Measurements from ENCODE around the gene PHF3.

The PHF3 gene

GRCh38 chr6:63724721-63725120, 89.1 kb downstream of the PHF3 start:
- Histone ChIP-seq H3F3A (ENCODE audit: low read depth) (no peaks in the 10 kb centered on the region), H3K4me2 (ENCODE audit: low read depth, low read length, poor library complexity, severe bottlenecking) (no peak overlapping the region), H3K79me2 (ENCODE audit: insufficient read depth, low read length) (no peaks in the 10 kb centered on the region), H3K9me2 (replicated peaks; ENCODE audit: low read depth, low read length) (no peaks in the 10 kb centered on the region), H3K27me3 (ENCODE audit: insufficient read depth, low read length, poor library complexity, severe bottlenecking) (no peaks in the 10 kb centered on the region), H4K20me1 (ENCODE audit: insufficient read depth, low read length, poor library complexity, severe bottlenecking) (no peaks in the 10 kb centered on the region), H2AFZ (ENCODE audit: low read length) (no peak overlapping the region), H3K4me1 (ENCODE audit: insufficient read depth, low read length, poor library complexity, severe bottlenecking) (peaks cover 7% of the 10 kb centered on the region), H3K9me3 (ENCODE audit: insufficient read depth, low read depth, low read length) (no peaks in the 10 kb centered on the region), H3K9ac (ENCODE audit: low read depth, low read length, poor library complexity, severe bottlenecking) (no peak overlapping the region), H3K4me3 (ENCODE audit: low read length, poor library complexity, severe bottlenecking) (no peak overlapping the region), H3K36me3 (ENCODE audit: insufficient read depth, low read length) (no peaks in the 10 kb centered on the region)
- TF ChIP-seq EZH2phosphoT487 (IDR thresholded peaks at IDR 0.05; ENCODE audit: borderline replicate concordance) (no peak), CTCF (conservative IDR thresholded peaks at IDR 0.05; ENCODE audit: low read length) (no peak)

- H3K4me3 ChIP-seq (ENCODE audit: low read length, poor library complexity, severe bottlenecking): no peak overlapping the region
- TF ChIP-seq CTCF (conservative IDR thresholded peaks at IDR 0.05; ENCODE audit: low read length) (no peak), EZH2phosphoT487 (IDR thresholded peaks at IDR 0.05; ENCODE audit: borderline replicate concordance) (no peak)
- no peaks in the 10 kb centered on the region for H3K9me2 ChIP-seq (replicated peaks; ENCODE audit: low read depth, low read length)
- H3K4me2 ChIP-seq (ENCODE audit: low read depth, low read length, poor library complexity, severe bottlenecking): no peak overlapping the region
- H4K20me1 ChIP-seq (ENCODE audit: insufficient read depth, low read length, poor library complexity, severe bottlenecking): no peaks in the 10 kb centered on the region
- no peaks in the 10 kb centered on the region for H3K9me3 ChIP-seq (ENCODE audit: insufficient read depth, low read depth, low read length)
- no peaks in the 10 kb centered on the region for H3K27me3 ChIP-seq (ENCODE audit: insufficient read depth, low read length, poor library complexity, severe bottlenecking)
- no peak overlapping the region for H3K9ac ChIP-seq (ENCODE audit: low read depth, low read length, poor library complexity, severe bottlenecking)
- no peaks in the 10 kb centered on the region for H3F3A ChIP-seq (ENCODE audit: low read depth)
- no peaks in the 10 kb centered on the region for H3K36me3 ChIP-seq (ENCODE audit: insufficient read depth, low read length)
- no peak overlapping the region for H2AFZ ChIP-seq (ENCODE audit: low read length)
- H3K4me1 ChIP-seq (ENCODE audit: insufficient read depth, low read length, poor library complexity, severe bottlenecking): peaks cover 7% of the 10 kb centered on the region
- no peaks in the 10 kb centered on the region for H3K79me2 ChIP-seq (ENCODE audit: insufficient read depth, low read length)
Measured at GRCh38 chr6:63730311-63730710, 94.7 kb downstream of the PHF3 start.

- Histone ChIP-seq H2AFZ (ENCODE audit: low read length) (no peak overlapping the region), H3K4me1 (ENCODE audit: insufficient read depth, low read length, poor library complexity, severe bottlenecking) (no peaks in the 10 kb centered on the region), H4K20me1 (ENCODE audit: insufficient read depth, low read length, poor library complexity, severe bottlenecking) (no peaks in the 10 kb centered on the region), H3K79me2 (ENCODE audit: insufficient read depth, low read length) (no peaks in the 10 kb centered on the region), H3K9me3 (ENCODE audit: insufficient read depth, low read depth, low read length) (no peaks in the 10 kb centered on the region), H3K27me3 (ENCODE audit: insufficient read depth, low read length, poor library complexity, severe bottlenecking) (no peaks in the 10 kb centered on the region), H3K4me2 (ENCODE audit: low read depth, low read length, poor library complexity, severe bottlenecking) (no peak overlapping the region), H3K9ac (ENCODE audit: low read depth, low read length, poor library complexity, severe bottlenecking) (no peak overlapping the region), H3K4me3 (ENCODE audit: low read length, poor library complexity, severe bottlenecking) (no peak overlapping the region), H3K9me2 (replicated peaks; ENCODE audit: low read depth, low read length) (no peaks in the 10 kb centered on the region), H3K36me3 (ENCODE audit: insufficient read depth, low read length) (no peaks in the 10 kb centered on the region), H3F3A (ENCODE audit: low read depth) (no peaks in the 10 kb centered on the region)
- TF ChIP-seq CTCF (conservative IDR thresholded peaks at IDR 0.05; ENCODE audit: low read length) (no peak), EZH2phosphoT487 (IDR thresholded peaks at IDR 0.05; ENCODE audit: borderline replicate concordance) (no peak)
Measured at GRCh38 chr6:63731930-63732329, 96.3 kb downstream of the PHF3 start.

Data from Loucy (cell line).